Measurements from ENCODE around the gene TRIB2.

- TF ChIP-seq YY1 (IDR thresholded peaks at IDR 0.05; ENCODE audit: insufficient read depth, insufficient read length), result no peak
- no peak for TF ChIP-seq SUZ12 (IDR thresholded peaks at IDR 0.05; ENCODE audit: extremely low read depth, insufficient read depth, insufficient read length)
- no peak for TF ChIP-seq ZNF274 (IDR thresholded peaks at IDR 0.05; ENCODE audit: low read depth, low read length)
Observed at GRCh38 chr2:12737297-12737696, 20.6 kb downstream of the TRIB2 start.

Measured in NT2/D1 (cell line).